HUES64 (cell line): ENCODE measurements around the gene HORMAD1.

ENCODE experiments used
- H3K27ac ChIP-seq: 2 replicates; pipeline ENCODE4 v1.7.0; 2013; ENCODE audit warnings: low read depth, low read length, inconsistent platforms
- H3K27me3 ChIP-seq: 2 replicates; pipeline ENCODE4 v1.6.1; 2013; ENCODE audit warnings: mild to moderate bottlenecking, low read length; ENCODE audit not compliant: insufficient read depth
- H3K36me3 ChIP-seq: 2 replicates; pipeline ENCODE4 v1.6.1; 2013; ENCODE audit warnings: mild to moderate bottlenecking, low read length; ENCODE audit not compliant: insufficient read depth
- H3K4me1 ChIP-seq: 2 replicates; pipeline ENCODE4 v1.6.1; 2013; ENCODE audit warnings: mild to moderate bottlenecking, low read length, moderate library complexity; ENCODE audit not compliant: insufficient read depth
- H3K4me3 ChIP-seq: 2 replicates; pipeline ENCODE4 v1.5.1; 2013; ENCODE audit warnings: mild to moderate bottlenecking, low read length, moderate library complexity
- H3K9ac ChIP-seq: 2 replicates; pipeline ENCODE4 v1.6.1; 2013; ENCODE audit warnings: mild to moderate bottlenecking, low read depth, low read length
- H3K9me3 ChIP-seq: 2 replicates; pipeline ENCODE4 v1.6.1; 2013; ENCODE audit warnings: low read depth, low read length; ENCODE audit not compliant: insufficient read depth
- WGBS: fragments of 150-250, 120-280 bp; methylation state at CpG from one replicate; pipeline ENCODE4 v1.1.7; 2013; ENCODE audit warnings: missing lambda C conversion rate; 5-methylcytosine and 5-hydroxymethylcytosine counted together

HORMAD1 gene

DNA sequence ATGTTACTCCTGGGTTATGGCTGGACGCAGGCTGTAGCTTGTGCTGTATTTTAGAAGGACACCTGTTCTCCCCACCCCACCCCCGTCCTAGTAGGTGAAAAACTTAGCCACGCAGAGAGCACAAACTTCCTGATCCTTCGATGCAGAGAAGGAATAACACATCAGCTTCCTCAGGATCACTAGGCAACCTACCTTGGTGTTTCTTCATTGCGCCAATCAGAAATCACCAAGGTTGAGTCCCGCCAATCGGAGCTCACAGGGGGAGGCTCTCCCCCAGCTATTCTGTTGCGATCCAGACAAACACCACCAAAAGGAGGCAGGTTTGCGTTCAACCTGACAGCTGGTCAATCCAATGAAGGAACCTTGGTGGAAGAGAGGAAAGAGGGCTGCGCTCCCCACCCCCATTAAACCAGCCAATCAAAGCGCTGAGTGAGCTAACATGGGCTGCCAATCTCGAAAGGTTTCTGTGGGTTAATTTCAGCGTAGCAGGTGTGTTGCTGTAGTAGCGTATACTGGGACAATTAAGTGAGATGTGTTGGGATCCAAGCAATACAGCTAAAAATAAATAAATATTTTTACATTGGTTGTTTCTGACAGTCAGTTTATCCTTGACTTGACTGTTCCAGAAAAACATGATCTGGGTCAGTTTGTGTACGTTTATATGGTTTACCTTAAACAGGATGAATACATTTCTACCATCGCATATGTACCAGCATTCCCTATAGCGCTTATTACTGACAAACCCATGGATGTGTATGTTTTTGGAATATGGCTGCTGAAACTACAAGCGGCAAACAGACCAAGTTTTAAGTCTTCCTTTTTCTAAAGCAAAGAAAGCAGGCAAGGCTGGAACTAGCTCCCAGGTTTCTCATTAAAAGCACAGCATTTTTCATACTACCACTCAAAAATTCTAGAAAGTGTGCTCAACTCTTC, 23.4 kb downstream of the HORMAD1 start, which contains the start of gene GOLPH3L:
Gene GOLPH3L (minus strand): TSS at position 160 of the 933 bp plus-strand sequence. CDS start 2,316 bp downstream, outside the sequence.
- H3K27ac ChIP-seq, result no peak within 1 kb of the TSS
- no peaks in the 10 kb centered on the region for H3K27me3 ChIP-seq
- H3K9ac ChIP-seq, result peak within 1 kb of the TSS; percentile 66
- peaks cover 26% of the 10 kb centered on the region for H3K36me3 ChIP-seq
- H3K4me3 ChIP-seq, result peak within 1 kb of the TSS; percentile 82
- no peaks in the 10 kb centered on the region for H3K9me3 ChIP-seq
- peaks cover 6% of the 10 kb centered on the region; the same call in 1 of the 2 replicates for H3K4me1 ChIP-seq
- WGBS, result 7% methylated on average over 16 of the region's 18 CpGs

- Histone ChIP-seq H3K27ac (no peak overlapping the region), H3K36me3 (peaks cover 32% of the 10 kb centered on the region), H3K9me3 (no peaks in the 10 kb centered on the region), H3K27me3 (no peaks in the 10 kb centered on the region), H3K4me3 (peak overlapping the region; percentile 82), H3K4me1 (peaks cover 6% of the 10 kb centered on the region; the same call in 1 of the 2 replicates), H3K9ac (peak overlapping the region; percentile 66)
- WGBS, result 0% methylated on average over 1 of the region's 6 CpGs
These were observed 24.1 kb downstream of the HORMAD1 start for GRCh38 chr1:150696590-150696989.

GRCh38 chr1:150696162-150696561, 24.5 kb downstream of the HORMAD1 start:
- Histone ChIP-seq H3K9me3 (no peaks in the 10 kb centered on the region), H3K27me3 (no peaks in the 10 kb centered on the region), H3K36me3 (peaks cover 37% of the 10 kb centered on the region), H3K4me3 (peak overlapping the region; percentile 82), H3K9ac (peak overlapping the region; percentile 34), H3K4me1 (peaks cover 6% of the 10 kb centered on the region; the same call in 1 of the 2 replicates), H3K27ac (no peak overlapping the region)
- no CpG with 5 or more reads among the region's 1 CpG for WGBS

GRCh38 chr1:150695561-150695960, 25.1 kb downstream of the HORMAD1 start:
- H3K36me3 ChIP-seq, result peaks cover 43% of the 10 kb centered on the region
- H3K4me1 ChIP-seq, result peaks cover 6% of the 10 kb centered on the region; the same call in 1 of the 2 replicates
- H3K27me3 ChIP-seq, result no peaks in the 10 kb centered on the region
- 92% methylated on average over 2 of the region's 4 CpGs for WGBS
- H3K9me3 ChIP-seq, result no peaks in the 10 kb centered on the region
- peak overlapping the region; percentile 82 for H3K4me3 ChIP-seq
- no peak overlapping the region for H3K27ac ChIP-seq
- H3K9ac ChIP-seq, result no peak overlapping the region

- no peak overlapping the region for H3K9ac ChIP-seq
- 95% methylated on average over 3 of the region's 3 CpGs for WGBS
- peaks cover 6% of the 10 kb centered on the region; the same call in 1 of the 2 replicates for H3K4me1 ChIP-seq
- H3K36me3 ChIP-seq, result peaks cover 67% of the 10 kb centered on the region
- H3K27me3 ChIP-seq, result no peaks in the 10 kb centered on the region
- H3K4me3 ChIP-seq, result no peak overlapping the region
- no peaks in the 10 kb centered on the region for H3K9me3 ChIP-seq
- no peak overlapping the region for H3K27ac ChIP-seq
These were observed 28.0 kb downstream of the HORMAD1 start for GRCh38 chr1:150692720-150693119.

DNA sequence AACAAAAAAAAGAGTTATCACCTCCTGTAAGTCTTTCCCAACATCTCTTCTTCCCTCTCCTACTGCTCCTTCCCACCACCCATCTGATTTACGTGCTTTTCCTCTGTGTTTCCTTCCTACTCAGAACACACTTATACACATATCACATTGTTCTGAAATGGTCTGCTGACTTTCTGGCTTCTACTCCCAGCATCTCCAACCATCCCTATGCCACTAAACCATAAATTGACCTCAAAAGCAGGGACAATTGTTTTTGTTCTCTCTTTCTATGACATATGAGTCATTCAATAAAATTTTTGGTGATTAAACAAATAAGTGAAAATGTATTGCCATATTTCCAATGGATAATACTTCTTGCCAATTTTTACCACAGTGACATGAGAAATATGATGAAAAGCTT, 31.9 kb downstream of the HORMAD1 start:
- 89% methylated on average over 1 of the region's 1 CpG for WGBS
- peaks cover 7% of the 10 kb centered on the region; the same call in 1 of the 2 replicates for H3K4me1 ChIP-seq
- no peaks in the 10 kb centered on the region for H3K27me3 ChIP-seq
- no peak overlapping the region for H3K9ac ChIP-seq
- H3K9me3 ChIP-seq, result no peaks in the 10 kb centered on the region
- H3K4me3 ChIP-seq, result no peak overlapping the region
- no peak overlapping the region for H3K27ac ChIP-seq
- peaks cover 74% of the 10 kb centered on the region for H3K36me3 ChIP-seq

- Histone ChIP-seq H3K4me3 (no peak overlapping the region), H3K36me3 (peaks cover 62% of the 10 kb centered on the region), H3K9ac (no peak overlapping the region), H3K27ac (no peak overlapping the region), H3K4me1 (peaks cover 8% of the 10 kb centered on the region; the same call in 1 of the 2 replicates), H3K27me3 (no peaks in the 10 kb centered on the region), H3K9me3 (no peaks in the 10 kb centered on the region)
- 93% methylated on average over 3 of the region's 3 CpGs for WGBS
These were observed 34.4 kb downstream of the HORMAD1 start for GRCh38 chr1:150686275-150686674.

DNA sequence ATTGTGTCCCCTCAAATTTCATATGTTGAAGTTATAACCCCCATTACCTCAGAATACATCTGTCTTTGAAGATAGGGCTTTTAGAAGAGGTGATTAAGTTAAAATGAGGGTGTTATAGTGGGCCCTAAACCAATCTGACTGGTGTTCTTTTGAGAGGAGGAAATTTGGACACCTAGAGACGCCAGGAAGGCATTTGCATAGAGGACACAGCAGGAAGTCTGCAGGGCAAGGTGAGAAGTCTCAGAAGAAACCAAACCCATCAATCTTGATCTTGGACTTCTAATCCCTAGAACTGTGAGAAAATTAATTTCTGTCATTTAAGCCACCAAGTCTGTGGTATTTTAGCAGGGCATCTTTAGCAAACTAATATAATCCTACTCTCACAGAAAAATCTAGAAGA, 36.8 kb downstream of the HORMAD1 start:
- Histone ChIP-seq H3K9ac (no peak overlapping the region), H3K9me3 (no peaks in the 10 kb centered on the region), H3K36me3 (peaks cover 46% of the 10 kb centered on the region), H3K4me3 (no peak overlapping the region), H3K4me1 (peaks cover 8% of the 10 kb centered on the region; the same call in 1 of the 2 replicates), H3K27ac (no peak overlapping the region), H3K27me3 (no peaks in the 10 kb centered on the region)
- WGBS, result 39% methylated on average over 1 of the region's 1 CpG

DNA sequence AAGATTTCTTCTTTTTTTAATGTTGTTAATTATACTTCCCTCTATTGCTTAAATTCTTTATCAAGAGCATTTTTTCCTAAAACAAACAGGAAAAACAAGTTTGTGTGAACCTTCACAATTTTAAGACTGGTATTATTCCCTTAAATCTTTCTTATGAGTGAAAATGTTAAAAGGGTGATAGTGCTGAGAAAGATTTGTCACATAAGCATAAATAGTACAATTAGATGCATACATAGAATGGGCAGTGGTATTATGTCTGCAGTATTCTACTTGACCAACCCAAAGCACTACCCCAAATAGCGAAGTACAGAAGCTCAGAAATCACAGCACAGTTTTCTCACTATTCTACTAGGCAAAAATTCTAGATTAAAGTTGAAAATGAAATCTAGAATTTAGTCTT, 41.7 kb downstream of the HORMAD1 start:
- Histone ChIP-seq H3K4me1 (peaks cover 3% of the 10 kb centered on the region; the same call in 1 of the 2 replicates), H3K36me3 (0 out of 2 replicates have a peak, but pooled peaks cover 21% of the 10 kb centered on the region), H3K27ac (no peak overlapping the region), H3K4me3 (no peak overlapping the region), H3K27me3 (no peaks in the 10 kb centered on the region), H3K9me3 (no peaks in the 10 kb centered on the region), H3K9ac (no peak overlapping the region)
- WGBS, result 100% methylated on average over 1 of the region's 1 CpG

- Histone ChIP-seq H3K9ac (no peak overlapping the region), H3K27ac (no peak overlapping the region), H3K9me3 (no peaks in the 10 kb centered on the region), H3K4me1 (no peaks in the 10 kb centered on the region), H3K4me3 (no peak overlapping the region), H3K27me3 (no peaks in the 10 kb centered on the region), H3K36me3 (peaks cover 10% of the 10 kb centered on the region; the same call in 1 of the 2 replicates)
- 96% methylated on average over 4 of the region's 4 CpGs for WGBS
These were observed 45.8 kb downstream of the HORMAD1 start for GRCh38 chr1:150674881-150675280.

DNA sequence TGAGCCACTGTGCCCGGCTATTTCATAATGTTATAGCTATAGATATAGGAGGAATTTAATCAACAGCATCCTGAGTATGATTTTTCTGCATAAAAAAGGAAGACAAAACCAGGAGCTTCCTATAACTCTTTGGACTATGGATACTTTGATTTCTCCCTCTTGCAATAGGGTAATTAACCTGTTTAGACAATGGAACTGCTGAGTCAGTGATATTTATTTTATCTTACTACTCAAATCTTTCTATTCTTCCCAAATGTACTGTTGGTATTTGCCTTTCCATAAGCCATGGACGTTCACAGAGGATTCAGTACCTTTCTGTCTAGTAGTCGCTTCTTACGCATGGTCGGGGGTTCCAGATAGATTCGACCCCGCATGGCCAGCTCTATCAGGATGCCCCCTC, 57.4 kb downstream of the HORMAD1 start:
- Histone ChIP-seq H3K4me3 (no peak overlapping the region), H3K9me3 (0 out of 2 replicates have a peak, but pooled peaks cover 4% of the 10 kb centered on the region), H3K36me3 (peaks cover 46% of the 10 kb centered on the region), H3K9ac (no peak overlapping the region), H3K27me3 (no peaks in the 10 kb centered on the region), H3K4me1 (no peaks in the 10 kb centered on the region), H3K27ac (no peak overlapping the region)
- 96% methylated on average over 7 of the region's 7 CpGs for WGBS
